Measurements from ENCODE around the gene ENAH.

ENAH gene

GRCh38 chr1:225471453-225472301 lies 181.2 kb downstream of the ENAH start:
- DNase-seq (ENCODE audit: low read depth) = no peak

GRCh38 chr1:225471109-225471452 lies 181.8 kb downstream of the ENAH start:
- no peak for DNase-seq (ENCODE audit: low read depth)

GRCh38 chr1:225470211-225471108 lies 182.5 kb downstream of the ENAH start:
- no peak for DNase-seq (ENCODE audit: low read depth)

DNA sequence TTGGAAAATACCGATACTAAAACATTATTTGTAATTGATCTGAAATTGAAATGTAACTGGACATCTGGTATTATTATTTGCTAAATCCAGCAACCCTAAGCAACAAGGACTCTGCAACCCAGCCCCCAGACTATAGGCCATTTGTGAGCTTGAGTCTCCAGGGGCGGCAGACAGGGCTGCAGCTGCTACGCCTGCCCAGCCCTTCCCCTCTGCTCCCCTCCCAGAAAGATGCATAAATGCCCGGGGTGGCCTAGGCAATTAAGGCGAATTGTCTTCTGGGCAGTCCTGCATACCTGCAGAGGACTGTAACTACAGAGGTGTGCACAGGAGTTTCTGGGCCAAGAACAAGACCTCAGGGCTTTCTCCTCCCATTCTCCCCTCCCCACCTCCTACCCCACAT lies 183.9 kb downstream of the ENAH start:
- no peak for DNase-seq (ENCODE audit: low read depth)

- no peak for DNase-seq (ENCODE audit: low read depth)
Measured at GRCh38 chr1:225468270-225469020, 184.5 kb downstream of the ENAH start.

DNA sequence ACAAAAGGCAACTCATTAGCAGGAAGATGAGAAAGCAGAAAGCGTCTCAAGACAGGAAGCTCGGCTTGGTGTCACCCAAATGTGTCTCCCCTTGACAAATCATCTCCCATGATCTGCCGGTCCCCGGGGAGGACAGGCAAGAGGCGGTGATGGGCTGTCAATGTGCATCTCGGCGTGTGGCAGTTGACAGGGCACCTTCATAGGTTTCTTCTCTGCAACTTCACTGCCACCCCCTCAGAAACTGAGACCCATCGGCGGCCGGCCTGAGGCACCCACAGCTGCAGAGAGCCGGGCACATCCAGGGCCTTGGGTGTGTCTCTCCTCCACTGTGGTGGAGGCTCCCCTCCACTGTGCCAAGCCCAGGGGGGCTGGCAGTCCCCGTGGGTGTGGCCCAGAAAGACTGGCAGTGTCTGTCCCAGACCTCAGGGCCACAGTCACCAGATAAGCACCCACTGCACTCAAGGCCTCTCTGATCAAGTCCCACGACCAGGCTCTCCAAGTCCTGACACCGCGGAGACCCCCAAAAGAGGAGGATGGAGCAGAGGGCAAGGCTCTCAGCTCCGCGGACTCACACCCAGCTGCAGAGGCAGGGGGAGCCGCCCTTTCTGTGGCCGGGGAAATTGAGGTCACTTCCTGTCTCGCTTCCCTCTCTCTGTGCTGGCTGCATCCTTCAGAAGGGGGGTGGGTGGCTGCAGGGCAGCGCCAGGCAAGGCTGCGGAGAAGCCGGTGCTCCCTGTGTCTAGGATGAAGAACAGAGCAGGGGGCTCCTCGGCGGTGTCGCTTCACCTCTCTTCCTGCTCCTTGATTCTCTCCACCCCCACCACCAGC lies 185.5 kb downstream of the ENAH start:
- DNase-seq (ENCODE audit: low read depth) = peak; percentile 62

DNA sequence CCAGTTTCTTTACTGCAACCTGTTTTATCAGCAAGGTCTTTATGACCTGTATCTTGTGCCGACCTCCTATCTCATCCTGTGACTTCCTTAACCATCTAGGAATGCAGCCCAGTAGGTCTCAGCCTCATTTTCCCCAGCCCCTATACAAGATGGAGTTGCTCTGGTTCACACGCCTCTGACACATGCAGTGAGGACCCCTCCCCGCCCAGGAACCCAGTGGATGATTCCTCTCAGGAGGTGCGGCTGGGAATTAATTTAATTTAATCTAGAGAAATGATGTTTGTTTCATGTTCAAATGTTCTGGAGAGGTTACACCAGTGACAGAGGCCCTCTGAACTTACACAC lies 186.1 kb downstream of the ENAH start:
- DNase-seq (ENCODE audit: low read depth) = no peak

DNA sequence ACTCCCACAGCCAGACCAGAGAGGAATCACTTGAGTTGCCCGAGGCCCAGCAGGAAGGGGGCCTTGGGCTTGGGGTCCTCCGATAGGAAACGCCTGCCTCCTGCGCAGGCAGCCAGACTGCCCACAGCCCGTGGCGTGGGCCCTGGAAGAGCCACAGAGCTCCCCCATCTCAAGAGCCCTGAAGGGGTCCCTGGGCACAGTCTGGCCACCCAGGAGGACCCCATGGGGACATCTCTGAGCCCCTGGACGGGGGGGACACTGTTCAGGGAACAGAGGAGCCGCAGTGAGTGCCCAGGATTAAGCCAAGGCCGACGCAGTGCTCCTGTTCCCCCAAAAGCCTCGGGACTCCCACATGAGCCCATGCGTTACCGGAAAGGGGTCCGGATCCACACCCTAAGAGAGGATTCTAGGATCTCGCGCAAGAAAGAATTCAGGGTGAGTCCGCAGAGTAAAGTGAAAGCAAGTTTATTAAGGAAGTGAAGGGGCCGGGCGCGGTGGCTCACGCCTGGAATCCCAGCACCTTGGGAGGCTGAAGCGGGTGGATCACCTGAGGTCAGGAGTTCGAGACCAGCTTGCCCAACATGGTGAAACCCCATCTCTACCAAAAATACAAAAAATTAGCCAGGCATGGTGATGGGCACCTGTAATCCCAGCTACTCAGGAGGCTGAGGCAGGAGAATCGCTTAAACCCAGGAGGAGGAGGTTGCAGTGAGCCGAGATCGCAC lies 187.0 kb downstream of the ENAH start:
- no peak for DNase-seq (ENCODE audit: low read depth)

DNA sequence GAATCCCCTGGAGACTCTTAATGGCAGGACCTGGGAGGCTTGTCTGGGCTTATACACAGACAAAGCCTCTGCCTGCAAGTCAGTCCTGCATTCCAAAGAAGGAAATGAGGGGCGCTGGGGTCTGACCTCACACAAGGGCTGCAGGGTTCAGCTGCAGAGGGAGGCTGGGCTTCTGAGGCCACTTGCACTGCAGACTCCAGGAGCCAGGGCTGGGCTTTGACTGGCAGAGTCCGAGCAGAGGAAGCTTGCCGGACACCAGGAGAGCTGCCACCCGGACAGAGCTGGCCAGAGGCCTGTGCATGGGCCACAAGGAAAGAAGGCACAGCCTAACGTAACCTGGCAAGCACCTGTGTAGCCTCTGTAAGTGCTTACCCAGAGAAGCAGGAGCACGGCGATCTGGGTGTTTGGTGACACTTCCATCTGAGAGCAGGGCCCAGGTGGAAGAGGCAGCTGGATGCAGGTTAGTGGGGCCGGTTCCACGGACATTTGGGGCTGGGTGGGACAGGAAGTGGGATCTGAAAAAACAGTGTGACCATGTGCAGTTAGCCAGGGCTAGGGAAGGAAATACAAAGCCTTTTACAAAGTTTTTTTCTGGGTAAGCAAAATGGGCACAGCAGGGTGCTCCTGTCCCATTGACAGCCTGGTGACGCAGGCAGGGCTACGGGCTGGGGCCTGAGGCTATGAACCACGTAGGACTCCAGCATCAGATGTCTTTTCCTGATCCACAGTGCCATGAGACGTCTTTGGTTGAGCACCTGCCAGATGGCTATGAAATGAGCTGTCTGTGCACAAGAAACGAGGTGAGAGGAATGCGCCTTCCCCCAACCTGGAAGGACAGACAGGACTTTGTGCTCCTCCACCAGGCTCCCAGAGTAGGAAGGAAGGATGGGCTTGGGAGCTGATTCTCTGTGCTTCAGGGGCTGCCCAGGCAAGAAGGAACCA lies 187.8 kb downstream of the ENAH start:
- DNase-seq (ENCODE audit: low read depth) = no peak

GRCh38 chr1:225462714-225463574 lies 190.0 kb downstream of the ENAH start:
- DNase-seq (ENCODE audit: low read depth) = no peak

DNA sequence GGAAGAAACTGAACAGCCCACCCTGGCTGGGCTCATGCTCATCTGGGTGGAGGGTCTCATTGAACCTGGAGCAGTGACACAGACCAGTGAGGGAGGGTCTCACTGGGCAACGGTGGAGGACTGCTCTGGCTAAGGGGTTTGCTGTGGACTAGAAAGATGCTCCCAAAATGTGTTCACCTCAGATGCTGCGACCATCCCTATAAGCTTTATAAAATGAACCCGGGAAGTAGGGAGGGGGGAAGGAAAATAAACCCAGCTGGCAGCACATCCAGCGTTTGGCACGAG lies 190.6 kb downstream of the ENAH start:
- no peak for DNase-seq (ENCODE audit: low read depth)

- DNase-seq (ENCODE audit: low read depth) = no peak
Measured at GRCh38 chr1:225461533-225462428, 191.1 kb downstream of the ENAH start.

GRCh38 chr1:225460737-225461532 lies 192.0 kb downstream of the ENAH start:
- no peak for DNase-seq (ENCODE audit: low read depth)

- no peak for DNase-seq (ENCODE audit: low read depth)
Measured at GRCh38 chr1:225460021-225460736, 192.7 kb downstream of the ENAH start.

- peak; percentile 84 for DNase-seq (ENCODE audit: low read depth)
Measured at GRCh38 chr1:225458222-225458631, 194.7 kb downstream of the ENAH start.

DNA sequence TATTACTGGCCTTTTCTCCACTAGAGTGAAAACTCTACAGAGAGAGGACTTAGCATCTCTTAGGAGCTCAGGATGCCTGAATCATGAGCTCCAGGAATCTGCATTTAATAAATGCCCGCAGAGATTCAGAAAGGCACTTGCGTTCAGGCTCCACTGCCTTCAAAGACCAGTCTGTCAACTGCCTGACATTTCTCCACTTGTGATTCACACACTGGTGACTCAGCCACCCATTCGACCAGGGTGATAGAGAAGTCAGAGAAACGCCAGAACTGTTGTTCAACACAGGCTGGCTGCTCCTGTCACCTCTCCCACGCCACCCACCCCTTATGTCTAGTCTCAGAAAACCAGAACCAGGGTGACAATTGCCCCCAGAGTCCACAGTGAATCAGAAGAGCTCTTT lies 198.2 kb downstream of the ENAH start:
- peak; percentile 86 for DNase-seq (ENCODE audit: low read depth)
